IgD-negative memory B cell (primary cell): Measurements from ENCODE around the gene C5orf15. TPM values are rescaled to one million over a fixed set of nuclear protein-coding genes. Genes with fewer than 3 reads are reported as not detected.
A peak's percentile ranks its signal among the peaks of the same experiment; 100 is the strongest.
"Not testable (repeated sequence)": the region's sequence is repeated elsewhere in the genome, so short reads cannot be mapped to it uniquely, and the experiment has no call there.

Source experiments
- H3K27ac Mint-ChIP-seq, 3 donors: one replicate each; pipeline ENCODE4 v1.8.0; 2020 to 2022; ENCODE audit warnings: mild to moderate bottlenecking in 3 of 3, mixed read lengths in 3 of 3, moderate library complexity in 1 of 3
- H3K27me3 Mint-ChIP-seq: one replicate; pipeline ENCODE4 v1.8.0; 2021; ENCODE audit warnings: mixed read lengths
- H3K36me3 Mint-ChIP-seq: one replicate; pipeline ENCODE4 v1.8.0; 2020; ENCODE audit warnings: mild to moderate bottlenecking, mixed read lengths
- H3K4me1 Mint-ChIP-seq, 3 donors: one replicate each; pipeline ENCODE4 v1.8.0; 2020 to 2022; ENCODE audit warnings: mixed read lengths in 3 of 3, mild to moderate bottlenecking in 1 of 3
- H3K4me3 Mint-ChIP-seq, 4 donors: one replicate each; pipeline ENCODE4 v1.8.0; 2020 to 2022; ENCODE audit warnings: mild to moderate bottlenecking in 4 of 4, mixed read lengths in 4 of 4, moderate library complexity in 3 of 4
- H3K9me3 Mint-ChIP-seq, 3 donors: one replicate each; pipeline ENCODE4 v1.8.0; 2020 to 2021; ENCODE audit warnings: mixed read lengths in 3 of 3, mild to moderate bottlenecking in 1 of 3
- polyA plus RNA-seq: library from polyadenylated mRNA; unstranded; fragments of 300-500 nt; fragmentation: Illumina TruSeq; gene quantifications from one replicate; pipeline ENCODE4 v1.2.3, GENCODE V29; 2021

Gene C5orf15
- polyA plus RNA-seq, 1 donor from 2014 or later = 25.5 TPM

DNA sequence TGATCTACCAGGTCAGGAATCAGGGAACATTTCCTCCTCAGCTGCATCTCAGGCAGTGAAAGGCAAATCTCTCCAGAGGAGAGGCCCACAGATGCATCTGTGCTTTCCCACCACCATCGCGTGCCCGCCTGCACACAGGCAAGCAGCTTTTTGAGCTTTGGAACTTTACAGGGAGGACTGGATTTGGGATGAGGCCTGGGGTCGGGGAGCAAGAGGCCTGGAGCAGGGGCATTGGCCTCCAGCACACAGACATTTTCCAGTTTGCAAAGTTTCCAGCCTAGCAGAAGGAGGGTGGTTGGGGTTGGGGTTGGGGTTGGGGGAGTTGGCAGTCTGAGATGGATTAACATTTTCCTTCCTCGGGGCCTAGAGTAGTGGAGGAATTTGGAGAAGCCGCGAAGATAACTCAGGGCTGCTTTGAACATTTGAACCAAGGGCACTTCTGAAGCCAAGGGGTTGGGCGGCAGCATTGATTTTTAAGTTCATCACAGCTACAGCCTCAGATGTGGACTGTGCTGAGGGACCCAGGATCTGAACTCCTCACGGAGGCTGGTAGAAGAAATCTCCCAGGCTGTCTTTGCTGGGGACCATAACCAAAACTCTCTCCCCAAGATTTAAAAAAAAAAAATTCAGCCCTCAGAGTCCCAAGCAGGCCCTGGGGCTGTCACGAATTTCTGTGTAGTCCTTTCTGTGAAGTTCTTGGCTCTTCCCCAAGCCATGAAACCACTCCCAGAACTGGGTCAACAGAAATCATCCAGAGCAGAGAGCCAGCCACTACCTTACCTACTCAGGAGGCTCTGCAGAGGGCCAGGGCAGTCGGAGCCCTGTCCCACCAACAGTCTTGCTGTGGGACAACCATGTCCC, 25.6 kb downstream of the C5orf15 start:
- Mint-ChIP-seq H3K36me3 (no peaks in the 10 kb centered on the region), H3K9me3 (no peaks in the 10 kb centered on the region), H3K4me3 (no peak overlapping the region), H3K27ac (no peak overlapping the region), H3K27me3 (no peaks in the 10 kb centered on the region), H3K4me1 (peaks cover 28 to 30% (median 28%) of the 10 kb centered on the region in 3 donors)

DNA sequence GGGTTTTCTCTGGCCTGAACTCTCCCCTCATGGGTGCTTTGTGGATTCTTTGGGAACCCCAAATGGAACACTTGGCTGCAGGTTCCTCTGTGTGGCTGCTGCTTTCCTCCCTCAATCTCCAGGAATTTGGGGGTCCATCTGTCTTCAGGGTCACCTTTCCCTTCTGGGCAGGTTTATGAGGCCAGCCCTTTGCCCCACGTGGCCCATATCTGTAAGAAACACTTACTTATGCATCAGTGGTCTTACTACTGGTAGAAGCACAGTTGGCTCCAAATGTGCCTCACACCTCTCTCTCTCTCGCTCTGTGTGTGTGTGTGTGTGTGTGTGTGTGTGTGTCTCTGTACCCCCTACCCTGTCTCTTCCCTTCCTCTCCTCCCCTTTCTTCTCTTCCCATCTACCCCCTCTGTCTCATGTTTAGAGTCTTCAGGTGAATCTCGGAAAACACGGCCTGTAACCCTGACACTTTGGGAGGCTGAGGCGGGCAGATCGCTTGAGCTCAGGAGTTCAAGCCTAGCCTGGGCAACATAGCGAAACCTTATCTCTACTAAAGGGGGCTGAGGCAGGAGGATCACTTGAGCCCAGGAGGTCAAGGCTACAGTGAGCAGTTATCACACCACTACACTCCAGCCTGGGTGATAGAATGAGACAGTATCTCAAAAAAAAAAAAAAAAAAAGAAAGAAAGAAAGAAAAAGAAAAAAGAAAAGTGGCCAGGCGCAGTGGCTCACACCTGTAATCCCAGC, 26.8 kb downstream of the C5orf15 start:
- peak overlapping the region in 1 of 3 donors; percentile 35 for H3K27ac Mint-ChIP-seq
- H3K9me3 Mint-ChIP-seq = no peaks in the 10 kb centered on the region
- no peaks in the 10 kb centered on the region for H3K27me3 Mint-ChIP-seq
- H3K4me3 Mint-ChIP-seq = no peak overlapping the region
- H3K4me1 Mint-ChIP-seq = peaks cover 35 to 38% (median 35%) of the 10 kb centered on the region in 3 donors
- no peaks in the 10 kb centered on the region for H3K36me3 Mint-ChIP-seq

- H3K9me3 Mint-ChIP-seq = no peaks in the 10 kb centered on the region
- peak overlapping the region in 2 of 3 donors; percentile 33 to 61 for H3K27ac Mint-ChIP-seq
- no peaks in the 10 kb centered on the region for H3K36me3 Mint-ChIP-seq
- peaks cover 42 to 45% (median 44%) of the 10 kb centered on the region in 3 donors for H3K4me1 Mint-ChIP-seq
- peak overlapping the region in 2 of 4 donors; percentile 57 to 69 for H3K4me3 Mint-ChIP-seq
- no peaks in the 10 kb centered on the region for H3K27me3 Mint-ChIP-seq
These were observed 28.8 kb downstream of the C5orf15 start for GRCh38 chr5:133939668-133940067.

- H3K27ac Mint-ChIP-seq = peak overlapping the region in 2 of 3 donors; percentile 33 to 61
- peak overlapping the region in 3 of 4 donors; percentile 48 to 70 (median 57) for H3K4me3 Mint-ChIP-seq
- peaks cover 45 to 49% (median 48%) of the 10 kb centered on the region in 3 donors for H3K4me1 Mint-ChIP-seq
- H3K9me3 Mint-ChIP-seq = no peaks in the 10 kb centered on the region
- H3K36me3 Mint-ChIP-seq = no peaks in the 10 kb centered on the region
- H3K27me3 Mint-ChIP-seq = no peaks in the 10 kb centered on the region
These were observed 29.5 kb downstream of the C5orf15 start for GRCh38 chr5:133938929-133939328.

- Mint-ChIP-seq H3K36me3 (no peaks in the 10 kb centered on the region), H3K4me1 (peaks cover 48 to 51% (median 49%) of the 10 kb centered on the region in 3 donors), H3K9me3 (no peaks in the 10 kb centered on the region), H3K27ac (peak overlapping the region in 2 of 3 donors; percentile 61 to 91), H3K27me3 (no peaks in the 10 kb centered on the region), H3K4me3 (peak overlapping the region in 3 of 4 donors; percentile 48 to 90 (median 64))
These were observed 30.2 kb downstream of the C5orf15 start for GRCh38 chr5:133938039-133938821.

DNA sequence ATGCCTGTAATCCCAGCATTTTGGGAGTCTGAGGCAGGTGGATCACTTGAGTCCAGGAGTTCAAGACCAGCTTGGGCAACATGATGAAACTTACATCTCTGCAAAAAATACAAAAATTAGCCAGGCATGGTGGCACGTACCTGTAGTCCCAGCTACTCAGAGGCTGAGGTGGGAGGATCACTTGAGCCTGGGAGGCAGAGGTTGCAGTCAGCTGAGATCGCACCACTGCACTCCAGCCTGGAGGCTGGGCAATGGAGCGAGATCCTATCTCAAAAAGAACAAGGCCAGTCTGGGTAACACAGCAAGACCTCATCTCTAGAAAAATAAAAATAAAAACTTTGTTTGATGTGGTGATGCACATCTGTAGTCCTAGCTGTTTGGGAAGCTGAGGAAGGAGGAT, 30.8 kb downstream of the C5orf15 start:
- H3K27me3 Mint-ChIP-seq, H3K9me3 Mint-ChIP-seq, H3K36me3 Mint-ChIP-seq: not testable (repeated sequence)
- H3K4me1 Mint-ChIP-seq = peaks cover 54 to 57% (median 55%) of the 10 kb centered on the region in 3 donors
- H3K4me3 Mint-ChIP-seq = peak overlapping the region in 3 of 4 donors; percentile 3 to 90 (median 48)
- peak overlapping the region in 1 of 3 donors; percentile 61 for H3K27ac Mint-ChIP-seq

DNA sequence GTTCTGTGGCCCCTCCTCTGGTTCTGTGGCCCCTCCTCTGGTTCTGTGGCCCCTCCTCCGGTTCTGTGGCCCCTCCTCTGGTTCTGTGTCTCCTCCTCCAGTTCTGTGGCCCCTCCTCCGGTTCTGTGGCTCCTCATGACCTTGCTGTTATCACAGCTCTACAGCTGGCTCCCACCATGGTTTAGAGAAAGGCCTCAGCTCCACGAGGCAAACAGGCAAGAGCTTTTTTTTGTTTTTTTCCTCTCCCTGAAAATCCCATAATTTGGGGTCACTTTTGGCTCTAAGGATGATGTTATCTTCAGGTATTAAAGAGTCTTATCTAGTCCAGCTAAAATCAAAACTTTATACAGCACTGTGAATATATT, 31.8 kb downstream of the C5orf15 start:
- peak overlapping the region in 1 of 4 donors; percentile 73 for H3K4me3 Mint-ChIP-seq
- no peaks in the 10 kb centered on the region for H3K36me3 Mint-ChIP-seq
- no peaks in the 10 kb centered on the region for H3K27me3 Mint-ChIP-seq
- peak overlapping the region; percentile 2 to 61 (median 47) for H3K27ac Mint-ChIP-seq
- H3K9me3 Mint-ChIP-seq = no peaks in the 10 kb centered on the region
- peaks cover 58 to 61% (median 59%) of the 10 kb centered on the region in 3 donors for H3K4me1 Mint-ChIP-seq

DNA sequence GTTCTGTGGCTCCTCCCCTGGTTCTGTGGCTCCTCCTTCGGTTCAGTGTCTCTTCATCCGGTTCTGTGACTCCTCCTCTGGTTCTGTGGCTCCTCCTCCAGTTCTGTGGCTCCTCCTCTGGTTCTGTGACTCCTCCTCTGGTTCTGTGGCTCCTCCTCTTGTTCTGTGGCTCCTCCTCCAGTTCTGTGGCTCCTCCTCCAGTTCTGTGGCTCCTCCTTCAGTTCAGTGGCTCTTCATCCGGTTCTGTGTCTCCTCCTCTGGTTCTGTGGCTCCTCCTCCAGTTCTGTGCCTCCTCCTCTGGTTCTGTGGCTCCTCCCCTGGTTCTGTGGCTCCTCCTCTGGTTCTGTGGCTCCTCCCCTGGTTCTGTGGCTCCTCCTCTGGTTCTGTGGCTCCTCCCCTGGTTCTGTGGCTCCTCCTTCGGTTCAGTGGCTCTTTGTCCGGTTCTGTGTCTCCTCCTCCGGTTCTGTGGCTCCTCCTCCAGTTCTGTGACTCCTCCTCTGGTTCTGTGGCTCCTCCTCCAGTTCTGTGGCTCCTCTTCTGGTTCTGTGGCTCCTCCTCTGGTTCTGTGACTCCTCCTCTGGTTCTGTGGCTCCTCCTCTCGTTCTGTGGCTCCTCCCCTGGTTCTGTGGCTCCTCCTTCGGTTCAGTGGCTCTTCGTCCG, 32.3 kb downstream of the C5orf15 start:
- H3K27me3 Mint-ChIP-seq, H3K9me3 Mint-ChIP-seq, H3K36me3 Mint-ChIP-seq: not testable (repeated sequence)
- H3K4me1 Mint-ChIP-seq = peaks cover 63 to 66% (median 64%) of the 10 kb centered on the region in 3 donors
- H3K27ac Mint-ChIP-seq = peak overlapping the region in 2 of 3 donors; percentile 61 to 88
- H3K4me3 Mint-ChIP-seq = peak overlapping the region in 1 of 4 donors; percentile 17

GRCh38 chr5:133935667-133935940, 32.8 kb downstream of the C5orf15 start:
- peak overlapping the region; percentile 61 to 94 (median 87) for H3K4me3 Mint-ChIP-seq
- peak overlapping the region; percentile 88 to 99 (median 90) for H3K27ac Mint-ChIP-seq
- H3K4me1 Mint-ChIP-seq = peaks cover 67 to 70% (median 67%) of the 10 kb centered on the region in 3 donors

GRCh38 chr5:133934822-133935666, 33.4 kb downstream of the C5orf15 start:
- Mint-ChIP-seq H3K36me3 (no peaks in the 10 kb centered on the region), H3K4me3 (peak overlapping the region; percentile 70 to 94 (median 87)), H3K4me1 (peaks cover 68 to 75% (median 73%) of the 10 kb centered on the region in 3 donors), H3K27me3 (no peaks in the 10 kb centered on the region), H3K27ac (peak overlapping the region; percentile 88 to 99 (median 90)), H3K9me3 (no peaks in the 10 kb centered on the region)

More at GRCh38 chr5:133935667-133935940, 32.8 kb downstream of the C5orf15 start:
- H3K27me3 Mint-ChIP-seq = no peaks in the 10 kb centered on the region
- no peaks in the 10 kb centered on the region for H3K36me3 Mint-ChIP-seq
- no peaks in the 10 kb centered on the region for H3K9me3 Mint-ChIP-seq

DNA sequence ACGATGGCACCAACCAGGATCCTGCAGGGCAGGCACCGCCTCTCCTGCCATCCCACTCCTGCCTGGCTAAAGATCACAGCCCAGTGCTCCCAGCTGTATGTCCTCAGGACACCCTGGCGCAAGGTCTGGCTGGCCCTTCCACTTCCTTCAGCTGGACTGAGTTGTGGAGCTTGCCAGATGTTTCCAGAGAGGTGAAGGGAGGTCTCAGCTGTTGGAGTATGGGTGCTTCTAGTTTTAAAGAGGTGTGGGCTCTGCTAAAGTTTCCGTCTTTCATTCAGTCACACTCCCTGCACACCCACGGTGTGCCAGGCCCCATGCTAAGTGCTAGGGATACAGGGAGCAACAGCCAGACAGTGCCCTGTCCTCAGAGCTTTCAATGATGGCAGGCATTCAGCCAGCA, 34.1 kb downstream of the C5orf15 start:
- H3K9me3 Mint-ChIP-seq = no peaks in the 10 kb centered on the region
- H3K4me1 Mint-ChIP-seq = peaks cover 66 to 75% (median 73%) of the 10 kb centered on the region in 3 donors
- H3K36me3 Mint-ChIP-seq = no peaks in the 10 kb centered on the region
- peak overlapping the region; percentile 70 to 94 (median 87) for H3K4me3 Mint-ChIP-seq
- H3K27ac Mint-ChIP-seq = peak overlapping the region; percentile 76 to 99 (median 88)
- no peaks in the 10 kb centered on the region for H3K27me3 Mint-ChIP-seq

DNA sequence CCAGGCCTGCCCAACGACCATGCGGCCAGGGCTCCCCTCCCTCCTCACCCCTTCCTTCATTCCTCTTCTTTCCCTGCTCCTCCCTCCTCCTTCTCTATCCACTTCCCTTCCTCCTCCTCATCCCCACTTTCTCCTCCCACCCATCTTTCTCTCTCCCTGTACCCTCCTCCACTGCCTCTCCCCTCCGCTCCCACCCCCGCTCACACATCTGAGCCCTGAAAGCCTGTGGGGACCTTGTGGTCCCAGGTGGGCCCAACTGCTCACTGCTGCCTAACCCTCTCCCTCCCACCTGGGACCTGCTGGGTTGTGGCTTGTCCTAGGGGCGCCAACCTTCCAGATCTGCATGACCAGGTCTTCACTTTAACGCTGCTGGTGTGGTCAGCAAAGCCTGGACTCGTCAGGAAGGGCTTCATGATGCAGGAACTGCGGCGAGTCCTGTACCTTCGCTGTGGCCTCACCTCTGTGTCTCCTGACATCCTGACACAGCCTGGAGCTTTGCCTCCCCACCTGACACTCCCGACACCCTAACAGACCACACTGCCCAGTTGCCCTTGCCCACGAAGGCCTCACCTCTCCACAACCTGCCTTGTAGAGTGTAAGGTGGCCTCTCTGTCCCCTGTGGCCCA, 34.6 kb downstream of the C5orf15 start:
- no peaks in the 10 kb centered on the region for H3K9me3 Mint-ChIP-seq
- H3K4me3 Mint-ChIP-seq = peak overlapping the region in 3 of 4 donors; percentile 65 to 94 (median 70)
- H3K27me3 Mint-ChIP-seq = no peaks in the 10 kb centered on the region
- peak overlapping the region; percentile 76 to 99 (median 97) for H3K27ac Mint-ChIP-seq
- H3K36me3 Mint-ChIP-seq = no peaks in the 10 kb centered on the region
- H3K4me1 Mint-ChIP-seq = peaks cover 66 to 74% (median 73%) of the 10 kb centered on the region in 3 donors

- peaks cover 63 to 71% (median 71%) of the 10 kb centered on the region in 3 donors for H3K4me1 Mint-ChIP-seq
- H3K9me3 Mint-ChIP-seq = no peaks in the 10 kb centered on the region
- no peaks in the 10 kb centered on the region for H3K36me3 Mint-ChIP-seq
- peak overlapping the region; percentile 12 to 93 (median 74) for H3K4me3 Mint-ChIP-seq
- no peaks in the 10 kb centered on the region for H3K27me3 Mint-ChIP-seq
- H3K27ac Mint-ChIP-seq = peak overlapping the region; percentile 90 to 97 (median 93)
These were observed 35.3 kb downstream of the C5orf15 start for GRCh38 chr5:133933169-133933509.
